GM23338 (cell line): ENCODE data around the gene GPC6. TPM values are rescaled to one million over a fixed set of nuclear protein-coding genes. Genes with fewer than 3 reads are reported as not detected.

ENCODE experiments used
- ATAC-seq: fragments of 200-7000 bp; cut with Tn5 transposase; 3 replicates; pipeline ENCODE4 v1.9.1; 2020
- DNase-seq: peaks from one replicate; pipeline ENCODE4 v3.0.0-alpha.2; 2015; ENCODE audit warnings: low spot score
- H2AFZ ChIP-seq: fragments of 200-600 bp; sonication (generic); 2 replicates; pipeline ENCODE4 v1.8.0; 2016; ENCODE audit warnings: antibody characterized with exemption, mild to moderate bottlenecking, moderate library complexity
- H3F3A ChIP-seq: fragments of 200-600 bp; sonication (generic); replicated peaks from 2 replicates; pipeline ENCODE4 v1.8.0; 2017; ENCODE audit warnings: antibody characterized with exemption, mixed run types, low read depth
- H3K27ac ChIP-seq: fragments of 200-600 bp; sonication (generic); 2 replicates; pipeline ENCODE4 v1.6.1; 2016; ENCODE audit warnings: low read depth
- H3K27me3 ChIP-seq: fragments of 200-600 bp; sonication (generic); 2 replicates; pipeline ENCODE4 v1.8.0; 2016; ENCODE audit warnings: mild to moderate bottlenecking, mixed run types, moderate library complexity; ENCODE audit not compliant: insufficient read depth
- H3K36me3 ChIP-seq: fragments of 200-600 bp; sonication (generic); 2 replicates; pipeline ENCODE4 v1.8.0; 2016; ENCODE audit warnings: mild to moderate bottlenecking; ENCODE audit not compliant: insufficient read depth
- H3K4me1 ChIP-seq: fragments of 200-600 bp; sonication (generic); 2 replicates; pipeline ENCODE4 v1.8.0; 2016; ENCODE audit warnings: mild to moderate bottlenecking, moderate library complexity; ENCODE audit not compliant: insufficient read depth
- H3K4me2 ChIP-seq: fragments of 200-600 bp; sonication (generic); 2 replicates; pipeline ENCODE4 v1.7.1; 2017; ENCODE audit warnings: mixed run types
- H3K4me3 ChIP-seq: fragments of 200-600 bp; sonication (generic); 2 replicates; pipeline ENCODE4 v1.6.1; 2016; ENCODE audit warnings: mixed run types
- H3K79me2 ChIP-seq: fragments of 200-600 bp; sonication (generic); replicated peaks from 2 replicates; pipeline ENCODE4 v1.8.0; 2017; ENCODE audit warnings: mild to moderate bottlenecking; ENCODE audit not compliant: insufficient read depth
- H3K9me2 ChIP-seq: fragments of 200-600 bp; sonication (generic); 2 replicates; pipeline ENCODE4 v1.8.0; 2017; ENCODE audit not compliant: insufficient read depth
- H4K20me1 ChIP-seq: fragments of 200-600 bp; sonication (generic); replicated peaks from 2 replicates; pipeline ENCODE4 v1.8.0; 2017; ENCODE audit warnings: mild to moderate bottlenecking; ENCODE audit not compliant: insufficient read depth
- H3K27ac Mint-ChIP-seq: 2 replicates; pipeline ENCODE4 v1.8.0; 2020; ENCODE audit warnings: inconsistent platforms, mild to moderate bottlenecking, moderate library complexity, mixed read lengths
- H3K27me3 Mint-ChIP-seq: 3 replicates; pipeline ENCODE4 v1.8.0; 2022; ENCODE audit warnings: low read depth, mild to moderate bottlenecking, moderate library complexity, mixed read lengths, inconsistent platforms; ENCODE audit not compliant: insufficient read depth, poor library complexity
- H3K36me3 Mint-ChIP-seq: 3 replicates; pipeline ENCODE4 v1.8.0; 2021; ENCODE audit warnings: low read depth, mild to moderate bottlenecking, inconsistent platforms, moderate library complexity, mixed read lengths
- H3K4me1 Mint-ChIP-seq: 3 replicates; pipeline ENCODE4 v1.8.0; 2020; ENCODE audit warnings: mild to moderate bottlenecking, inconsistent platforms, mixed read lengths
- H3K4me3 Mint-ChIP-seq: 3 replicates; pipeline ENCODE4 v1.8.0; 2021; ENCODE audit warnings: moderate library complexity, mild to moderate bottlenecking, inconsistent platforms, mixed read lengths
- H3K9me3 Mint-ChIP-seq: 3 replicates; pipeline ENCODE4 v1.8.0; 2020; ENCODE audit warnings: moderate library complexity, mild to moderate bottlenecking, inconsistent platforms, mixed read lengths
- EZH2 ChIP-seq: fragments of 200-600 bp; sonication (generic); IDR thresholded peaks from one replicate; pipeline ENCODE4 v1.8.0; 2017; ENCODE audit warnings: antibody characterized with exemption, mild to moderate bottlenecking, low read depth; ENCODE audit not compliant: unreplicated experiment
- EZH2phosphoT487 ChIP-seq: fragments of 200-600 bp; sonication (generic); IDR thresholded peaks from one replicate; pipeline ENCODE4 v1.8.1; 2018; ENCODE audit warnings: antibody characterized with exemption; ENCODE audit not compliant: unreplicated experiment
- POLR2AphosphoS5 ChIP-seq: IDR thresholded peaks from 2 replicates; pipeline ENCODE4 v1.6.1; 2016; ENCODE audit warnings: antibody characterized with exemption, low read depth
- ZNF114 ChIP-seq: fragments of 250-450 bp; sonication (Bioruptor Pico); IDR thresholded peaks from 2 replicates; pipeline ENCODE4 v1.5.0; 2020; ENCODE audit warnings: mild to moderate bottlenecking, moderate library complexity
- polyA plus RNA-seq: library from polyadenylated mRNA; unstranded; fragments of >200 nt; fragmentation: Nextera tagmentation; extraction: Ambion mirVana; gene quantifications from 2 replicates; pipeline ENCODE4 v1.2.1, GENCODE V29; 2016
- total RNA-seq: library from RNA; depleted of rRNA; stranded (reverse); fragments of >200 nt; shearing (Covaris generic); gene quantifications from 2 replicates; pipeline ENCODE4 v1.2.3, GENCODE V29; 2014
- TF ChIP-seq, protein P1 (sequence below): IDR thresholded peaks from one replicate; pipeline ENCODE4 v1.6.1; 2018; ENCODE audit warnings: antibody characterized with exemption; ENCODE audit not compliant: unreplicated experiment
- TF ChIP-seq, protein P2 (sequence below): IDR thresholded peaks from 2 replicates; pipeline ENCODE4 v1.6.1; 2016; ENCODE audit warnings: antibody characterized with exemption
- TF ChIP-seq, protein P3 (sequence below), 2 experiments: fragments of 200-600 bp in 1 of 2; sonication (generic) in 1 of 2; conservative IDR thresholded peaks; 2 replicates each; pipeline versions ENCODE4 v1.5.1 to v1.6.1; 2016 to 2017; ENCODE audit warnings: antibody characterized with exemption in 2 of 2, low read depth in 2 of 2, mild to moderate bottlenecking in 2 of 2, moderate library complexity in 1 of 2
- TF ChIP-seq, protein P4 (sequence below): fragments of 250-450 bp; sonication (Bioruptor Pico); IDR thresholded peaks from 2 replicates; pipeline ENCODE4 v1.5.0; 2020; ENCODE audit warnings: mild to moderate bottlenecking, moderate library complexity

The GPC6 gene
- total and polyA plus RNA-seq, 2 experiments from 2014 or later = 6.4 to 28.6 TPM

DNA sequence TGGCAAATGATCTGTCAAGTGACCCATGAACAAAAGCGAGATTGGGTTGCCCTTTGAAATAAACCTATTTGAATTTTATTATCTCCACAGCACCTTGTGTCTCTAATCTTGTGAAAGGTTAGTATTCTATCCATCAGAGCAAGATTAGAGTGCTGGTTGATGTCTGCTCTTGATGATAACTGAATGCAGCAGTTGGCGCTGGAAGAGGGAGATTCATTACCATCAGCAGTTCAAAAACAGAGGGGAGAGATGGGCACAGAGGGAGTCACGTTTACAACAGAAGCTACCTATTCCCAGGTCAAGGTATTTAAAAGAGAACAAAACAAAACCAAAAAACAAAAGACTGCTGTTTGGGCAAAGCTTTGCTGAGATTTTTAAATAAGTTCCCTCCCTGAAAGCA lies 588.1 kb downstream of the GPC6 start (continued):
- TF ChIP-seq, protein P1, sequence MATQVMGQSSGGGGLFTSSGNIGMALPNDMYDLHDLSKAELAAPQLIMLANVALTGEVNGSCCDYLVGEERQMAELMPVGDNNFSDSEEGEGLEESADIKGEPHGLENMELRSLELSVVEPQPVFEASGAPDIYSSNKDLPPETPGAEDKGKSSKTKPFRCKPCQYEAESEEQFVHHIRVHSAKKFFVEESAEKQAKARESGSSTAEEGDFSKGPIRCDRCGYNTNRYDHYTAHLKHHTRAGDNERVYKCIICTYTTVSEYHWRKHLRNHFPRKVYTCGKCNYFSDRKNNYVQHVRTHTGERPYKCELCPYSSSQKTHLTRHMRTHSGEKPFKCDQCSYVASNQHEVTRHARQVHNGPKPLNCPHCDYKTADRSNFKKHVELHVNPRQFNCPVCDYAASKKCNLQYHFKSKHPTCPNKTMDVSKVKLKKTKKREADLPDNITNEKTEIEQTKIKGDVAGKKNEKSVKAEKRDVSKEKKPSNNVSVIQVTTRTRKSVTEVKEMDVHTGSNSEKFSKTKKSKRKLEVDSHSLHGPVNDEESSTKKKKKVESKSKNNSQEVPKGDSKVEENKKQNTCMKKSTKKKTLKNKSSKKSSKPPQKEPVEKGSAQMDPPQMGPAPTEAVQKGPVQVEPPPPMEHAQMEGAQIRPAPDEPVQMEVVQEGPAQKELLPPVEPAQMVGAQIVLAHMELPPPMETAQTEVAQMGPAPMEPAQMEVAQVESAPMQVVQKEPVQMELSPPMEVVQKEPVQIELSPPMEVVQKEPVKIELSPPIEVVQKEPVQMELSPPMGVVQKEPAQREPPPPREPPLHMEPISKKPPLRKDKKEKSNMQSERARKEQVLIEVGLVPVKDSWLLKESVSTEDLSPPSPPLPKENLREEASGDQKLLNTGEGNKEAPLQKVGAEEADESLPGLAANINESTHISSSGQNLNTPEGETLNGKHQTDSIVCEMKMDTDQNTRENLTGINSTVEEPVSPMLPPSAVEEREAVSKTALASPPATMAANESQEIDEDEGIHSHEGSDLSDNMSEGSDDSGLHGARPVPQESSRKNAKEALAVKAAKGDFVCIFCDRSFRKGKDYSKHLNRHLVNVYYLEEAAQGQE = no peak
- TF ChIP-seq POLR2AphosphoS5 = no peak

DNA sequence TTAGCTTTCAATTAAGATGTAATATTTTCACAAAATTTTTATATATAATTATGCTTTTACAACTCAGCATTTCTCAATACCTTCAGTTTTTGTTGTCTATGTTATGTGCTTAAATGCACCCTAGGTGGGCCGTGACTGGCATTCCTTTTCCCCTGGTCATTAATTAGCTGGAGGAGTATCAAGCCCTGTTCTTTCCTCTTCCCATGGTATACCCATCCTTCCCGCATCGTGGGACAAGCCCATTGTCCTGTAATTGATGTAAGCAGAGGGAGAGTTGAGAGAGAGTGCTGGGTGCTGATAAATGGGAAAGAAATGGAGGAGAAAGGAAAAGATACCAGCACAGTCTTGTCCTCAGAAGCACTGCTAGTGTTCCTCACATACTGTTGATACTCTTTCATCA lies 591.7 kb downstream of the GPC6 start:
- H3K27me3 Mint-ChIP-seq = no peaks in the 10 kb centered on the region
- 0 out of 2 replicates have a peak, but pooled peaks cover 6% of the 10 kb centered on the region for H3K4me1 ChIP-seq
- H4K20me1 ChIP-seq = no peaks in the 10 kb centered on the region
- H3K79me2 ChIP-seq = no peaks in the 10 kb centered on the region
- DNase-seq (peak; percentile 22), ATAC-seq (peak; percentile 47)
- peaks cover 18% of the 10 kb centered on the region for H3K4me1 Mint-ChIP-seq
- no peak overlapping the region for H3K27ac ChIP-seq
- H3F3A ChIP-seq = no peaks in the 10 kb centered on the region
- no peak overlapping the region for H3K4me3 ChIP-seq
- no peak overlapping the region for H2AFZ ChIP-seq
- H3K9me3 Mint-ChIP-seq = no peaks in the 10 kb centered on the region
- H3K36me3 ChIP-seq = no peaks in the 10 kb centered on the region
- H3K27ac Mint-ChIP-seq = no peak overlapping the region
- no peak overlapping the region for H3K4me3 Mint-ChIP-seq
- H3K27me3 ChIP-seq = no peaks in the 10 kb centered on the region
- no peaks in the 10 kb centered on the region for H3K9me2 ChIP-seq
- no peaks in the 10 kb centered on the region for H3K36me3 Mint-ChIP-seq
- H3K4me2 ChIP-seq = no peak overlapping the region
- TF ChIP-seq ZNF114 (CRISPR knock-in tag) (no peak), POLR2AphosphoS5 (no peak), EZH2phosphoT487 (no peak), EZH2 (no peak)
- TF ChIP-seq, protein P2, sequence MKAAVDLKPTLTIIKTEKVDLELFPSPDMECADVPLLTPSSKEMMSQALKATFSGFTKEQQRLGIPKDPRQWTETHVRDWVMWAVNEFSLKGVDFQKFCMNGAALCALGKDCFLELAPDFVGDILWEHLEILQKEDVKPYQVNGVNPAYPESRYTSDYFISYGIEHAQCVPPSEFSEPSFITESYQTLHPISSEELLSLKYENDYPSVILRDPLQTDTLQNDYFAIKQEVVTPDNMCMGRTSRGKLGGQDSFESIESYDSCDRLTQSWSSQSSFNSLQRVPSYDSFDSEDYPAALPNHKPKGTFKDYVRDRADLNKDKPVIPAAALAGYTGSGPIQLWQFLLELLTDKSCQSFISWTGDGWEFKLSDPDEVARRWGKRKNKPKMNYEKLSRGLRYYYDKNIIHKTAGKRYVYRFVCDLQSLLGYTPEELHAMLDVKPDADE = no peak
- TF ChIP-seq, protein P3, sequence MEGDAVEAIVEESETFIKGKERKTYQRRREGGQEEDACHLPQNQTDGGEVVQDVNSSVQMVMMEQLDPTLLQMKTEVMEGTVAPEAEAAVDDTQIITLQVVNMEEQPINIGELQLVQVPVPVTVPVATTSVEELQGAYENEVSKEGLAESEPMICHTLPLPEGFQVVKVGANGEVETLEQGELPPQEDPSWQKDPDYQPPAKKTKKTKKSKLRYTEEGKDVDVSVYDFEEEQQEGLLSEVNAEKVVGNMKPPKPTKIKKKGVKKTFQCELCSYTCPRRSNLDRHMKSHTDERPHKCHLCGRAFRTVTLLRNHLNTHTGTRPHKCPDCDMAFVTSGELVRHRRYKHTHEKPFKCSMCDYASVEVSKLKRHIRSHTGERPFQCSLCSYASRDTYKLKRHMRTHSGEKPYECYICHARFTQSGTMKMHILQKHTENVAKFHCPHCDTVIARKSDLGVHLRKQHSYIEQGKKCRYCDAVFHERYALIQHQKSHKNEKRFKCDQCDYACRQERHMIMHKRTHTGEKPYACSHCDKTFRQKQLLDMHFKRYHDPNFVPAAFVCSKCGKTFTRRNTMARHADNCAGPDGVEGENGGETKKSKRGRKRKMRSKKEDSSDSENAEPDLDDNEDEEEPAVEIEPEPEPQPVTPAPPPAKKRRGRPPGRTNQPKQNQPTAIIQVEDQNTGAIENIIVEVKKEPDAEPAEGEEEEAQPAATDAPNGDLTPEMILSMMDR (conservative IDR thresholded peaks at IDR 0.05; ENCODE audit: low read depth in 2 of 2) = no peak
- TF ChIP-seq, protein P4, sequence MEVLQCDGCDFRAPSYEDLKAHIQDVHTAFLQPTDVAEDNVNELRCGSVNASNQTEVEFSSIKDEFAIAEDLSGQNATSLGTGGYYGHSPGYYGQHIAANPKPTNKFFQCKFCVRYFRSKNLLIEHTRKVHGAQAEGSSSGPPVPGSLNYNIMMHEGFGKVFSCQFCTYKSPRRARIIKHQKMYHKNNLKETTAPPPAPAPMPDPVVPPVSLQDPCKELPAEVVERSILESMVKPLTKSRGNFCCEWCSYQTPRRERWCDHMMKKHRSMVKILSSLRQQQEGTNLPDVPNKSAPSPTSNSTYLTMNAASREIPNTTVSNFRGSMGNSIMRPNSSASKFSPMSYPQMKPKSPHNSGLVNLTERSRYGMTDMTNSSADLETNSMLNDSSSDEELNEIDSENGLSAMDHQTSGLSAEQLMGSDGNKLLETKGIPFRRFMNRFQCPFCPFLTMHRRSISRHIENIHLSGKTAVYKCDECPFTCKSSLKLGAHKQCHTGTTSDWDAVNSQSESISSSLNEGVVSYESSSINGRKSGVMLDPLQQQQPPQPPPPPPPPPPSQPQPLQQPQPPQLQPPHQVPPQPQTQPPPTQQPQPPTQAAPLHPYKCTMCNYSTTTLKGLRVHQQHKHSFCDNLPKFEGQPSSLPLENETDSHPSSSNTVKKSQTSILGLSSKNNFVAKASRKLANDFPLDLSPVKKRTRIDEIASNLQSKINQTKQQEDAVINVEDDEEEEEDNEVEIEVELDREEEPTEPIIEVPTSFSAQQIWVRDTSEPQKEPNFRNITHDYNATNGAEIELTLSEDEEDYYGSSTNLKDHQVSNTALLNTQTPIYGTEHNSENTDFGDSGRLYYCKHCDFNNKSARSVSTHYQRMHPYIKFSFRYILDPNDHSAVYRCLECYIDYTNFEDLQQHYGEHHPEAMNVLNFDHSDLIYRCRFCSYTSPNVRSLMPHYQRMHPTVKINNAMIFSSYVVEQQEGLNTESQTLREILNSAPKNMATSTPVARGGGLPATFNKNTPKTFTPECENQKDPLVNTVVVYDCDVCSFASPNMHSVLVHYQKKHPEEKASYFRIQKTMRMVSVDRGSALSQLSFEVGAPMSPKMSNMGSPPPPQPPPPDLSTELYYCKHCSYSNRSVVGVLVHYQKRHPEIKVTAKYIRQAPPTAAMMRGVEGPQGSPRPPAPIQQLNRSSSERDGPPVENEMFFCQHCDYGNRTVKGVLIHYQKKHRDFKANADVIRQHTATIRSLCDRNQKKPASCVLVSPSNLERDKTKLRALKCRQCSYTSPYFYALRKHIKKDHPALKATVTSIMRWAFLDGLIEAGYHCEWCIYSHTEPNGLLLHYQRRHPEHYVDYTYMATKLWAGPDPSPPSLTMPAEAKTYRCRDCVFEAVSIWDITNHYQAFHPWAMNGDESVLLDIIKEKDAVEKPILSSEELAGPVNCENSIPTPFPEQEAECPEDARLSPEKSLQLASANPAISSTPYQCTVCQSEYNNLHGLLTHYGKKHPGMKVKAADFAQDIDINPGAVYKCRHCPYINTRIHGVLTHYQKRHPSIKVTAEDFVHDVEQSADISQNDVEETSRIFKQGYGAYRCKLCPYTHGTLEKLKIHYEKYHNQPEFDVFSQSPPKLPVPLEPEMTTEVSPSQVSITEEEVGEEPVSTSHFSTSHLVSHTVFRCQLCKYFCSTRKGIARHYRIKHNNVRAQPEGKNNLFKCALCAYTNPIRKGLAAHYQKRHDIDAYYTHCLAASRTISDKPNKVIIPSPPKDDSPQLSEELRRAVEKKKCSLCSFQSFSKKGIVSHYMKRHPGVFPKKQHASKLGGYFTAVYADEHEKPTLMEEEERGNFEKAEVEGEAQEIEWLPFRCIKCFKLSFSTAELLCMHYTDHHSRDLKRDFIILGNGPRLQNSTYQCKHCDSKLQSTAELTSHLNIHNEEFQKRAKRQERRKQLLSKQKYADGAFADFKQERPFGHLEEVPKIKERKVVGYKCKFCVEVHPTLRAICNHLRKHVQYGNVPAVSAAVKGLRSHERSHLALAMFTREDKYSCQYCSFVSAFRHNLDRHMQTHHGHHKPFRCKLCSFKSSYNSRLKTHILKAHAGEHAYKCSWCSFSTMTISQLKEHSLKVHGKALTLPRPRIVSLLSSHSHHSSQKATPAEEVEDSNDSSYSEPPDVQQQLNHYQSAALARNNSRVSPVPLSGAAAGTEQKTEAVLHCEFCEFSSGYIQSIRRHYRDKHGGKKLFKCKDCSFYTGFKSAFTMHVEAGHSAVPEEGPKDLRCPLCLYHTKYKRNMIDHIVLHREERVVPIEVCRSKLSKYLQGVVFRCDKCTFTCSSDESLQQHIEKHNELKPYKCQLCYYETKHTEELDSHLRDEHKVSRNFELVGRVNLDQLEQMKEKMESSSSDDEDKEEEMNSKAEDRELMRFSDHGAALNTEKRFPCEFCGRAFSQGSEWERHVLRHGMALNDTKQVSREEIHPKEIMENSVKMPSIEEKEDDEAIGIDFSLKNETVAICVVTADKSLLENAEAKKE (CRISPR knock-in tag) = no peak
- TF ChIP-seq, protein P1 = no peak
